Thymus (tissue), 11 donors: Measurements from ENCODE around the gene EFCAB13. TPM values are rescaled to one million over a fixed set of nuclear protein-coding genes. Genes with fewer than 3 reads are reported as not detected.
"Not testable (repeated sequence)": the region's sequence is repeated elsewhere in the genome, so short reads cannot be mapped to it uniquely, and the experiment has no call there.

ENCODE experiments used
- DNase-seq, 9 donors: peaks; one replicate each; pipeline ENCODE4 v3.0.0-alpha.2; 2013; ENCODE audit warnings: low spot score in 9 of 9, low read depth in 6 of 9, missing footprints in 1 of 9
- H3K27ac ChIP-seq, 2 donors: one replicate each; pipeline ENCODE4 v1.5.1; 2013; ENCODE audit warnings: control low read depth in 1 of 2, low read depth in 1 of 2, low read length in 1 of 2, mild to moderate bottlenecking in 1 of 2, moderate library complexity in 1 of 2
- H3K27me3 ChIP-seq, 2 donors: one replicate each; pipeline ENCODE4 v1.5.1; 2013; ENCODE audit warnings: low read length in 1 of 2; ENCODE audit not compliant: control insufficient read depth in 2 of 2, insufficient read depth in 1 of 2
- H3K36me3 ChIP-seq, 2 donors: one replicate each; pipeline ENCODE4 v1.5.1; 2013; ENCODE audit warnings: low read length in 1 of 2, mild to moderate bottlenecking in 1 of 2, moderate library complexity in 1 of 2; ENCODE audit not compliant: control insufficient read depth in 2 of 2, insufficient read depth in 2 of 2
- H3K4me1 ChIP-seq, 2 donors: one replicate each; pipeline ENCODE4 v1.5.1; 2013; ENCODE audit warnings: low read length in 2 of 2; ENCODE audit not compliant: control insufficient read depth in 2 of 2, insufficient read depth in 2 of 2
- H3K4me3 ChIP-seq, 2 donors: one replicate each; pipeline ENCODE4 v1.5.1; 2013; ENCODE audit warnings: low read length in 2 of 2, control low read depth in 1 of 2, mild to moderate bottlenecking in 1 of 2
- H3K9me3 ChIP-seq, 2 donors: one replicate each; pipeline ENCODE4 v1.5.1; 2013; ENCODE audit warnings: low read length in 1 of 2, mild to moderate bottlenecking in 1 of 2; ENCODE audit not compliant: control insufficient read depth in 2 of 2, insufficient read depth in 1 of 2
- WGBS: extraction: QIAGEN DNeasy Blood & Tissue Kit; methylation state at CpG from one replicate; pipeline ENCODE4 v1.1.7; 2013; 5-methylcytosine and 5-hydroxymethylcytosine counted together
- polyA plus RNA-seq: library from polyadenylated mRNA; stranded (reverse); fragments of 200-250 nt; gene quantifications from one replicate; pipeline ENCODE4 v1.2.3, GENCODE V29; 2013
- total RNA-seq: library from RNA; stranded (reverse); fragments of 120-200 nt; gene quantifications from one replicate; pipeline ENCODE4 v1.2.4, GENCODE V29; 2013
- donor health status: healthy.

EFCAB13 gene
- total and polyA plus RNA-seq, 2 donors = 1.7 to 2.7 TPM

DNA sequence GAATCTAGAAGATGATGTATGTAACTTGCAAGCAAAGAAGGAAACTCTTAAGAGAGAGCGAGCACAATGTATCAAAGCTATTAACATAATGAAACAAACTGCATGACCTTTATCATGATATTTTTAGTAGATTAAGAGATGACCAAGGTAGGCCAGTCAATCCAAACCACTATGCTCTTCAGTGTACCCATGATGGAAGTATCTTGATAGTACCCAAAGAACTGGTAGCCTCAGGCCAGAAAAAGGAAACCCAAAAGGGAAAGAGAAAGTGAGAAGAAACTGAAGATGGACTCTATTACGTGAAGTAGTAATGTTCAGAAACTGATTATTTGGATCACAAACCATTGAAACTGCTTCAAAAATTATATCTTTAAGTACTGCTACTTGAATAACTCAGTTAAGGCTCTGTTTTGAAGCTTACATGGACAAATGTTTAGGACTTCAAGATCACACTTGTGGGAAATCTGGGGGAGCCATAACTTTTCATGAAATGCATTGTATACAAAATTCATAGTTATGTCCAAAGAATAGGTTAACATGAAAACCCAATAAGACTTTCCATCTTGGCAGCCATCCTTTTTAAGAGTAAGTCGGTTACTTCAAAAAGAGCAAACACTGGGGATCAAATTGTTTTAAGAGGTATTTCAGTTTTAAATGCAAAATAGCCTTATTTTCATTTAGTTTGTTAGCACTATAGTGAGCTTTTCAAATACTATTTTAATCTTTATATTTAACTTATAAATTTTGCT lies 102.3 kb downstream of the EFCAB13 start:
- DNase-seq, H3K36me3 ChIP-seq, H3K27ac ChIP-seq, H3K4me3 ChIP-seq, H3K4me1 ChIP-seq, H3K9me3 ChIP-seq: not testable (repeated sequence)
- H3K27me3 ChIP-seq = peaks cover 10 to 19% of the 10 kb centered on the region in 2 donors
- 96% methylated on average over 3 of the region's 3 CpGs for WGBS

DNA sequence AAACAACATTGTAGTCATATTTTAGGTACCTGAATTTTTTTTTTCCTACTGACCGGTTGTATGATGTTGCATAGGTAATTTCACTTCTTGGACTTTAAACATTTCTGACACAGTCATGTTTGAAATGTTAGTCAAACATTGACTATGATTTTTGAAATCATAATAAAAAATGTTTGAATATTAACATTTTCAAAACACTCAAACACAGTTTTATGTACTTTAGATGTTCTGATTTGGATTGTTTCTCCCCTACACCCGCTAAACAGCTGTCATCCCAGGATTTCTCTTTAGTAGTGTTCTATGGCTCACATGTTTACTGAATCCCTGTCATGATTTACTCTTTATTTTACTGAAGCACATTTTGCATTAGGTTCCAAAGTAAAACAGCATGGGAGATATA lies 104.2 kb downstream of the EFCAB13 start:
- Histone ChIP-seq H3K27ac (no peak overlapping the region), H3K9me3 (no peaks in the 10 kb centered on the region), H3K4me1 (peaks cover 2 to 3% of the 10 kb centered on the region in 2 donors), H3K27me3 (peaks cover 8 to 15% of the 10 kb centered on the region in 2 donors), H3K36me3 (no peaks in the 10 kb centered on the region), H3K4me3 (no peak overlapping the region)
- 99% methylated on average over 2 of the region's 2 CpGs for WGBS
- DNase-seq = no peak

DNA sequence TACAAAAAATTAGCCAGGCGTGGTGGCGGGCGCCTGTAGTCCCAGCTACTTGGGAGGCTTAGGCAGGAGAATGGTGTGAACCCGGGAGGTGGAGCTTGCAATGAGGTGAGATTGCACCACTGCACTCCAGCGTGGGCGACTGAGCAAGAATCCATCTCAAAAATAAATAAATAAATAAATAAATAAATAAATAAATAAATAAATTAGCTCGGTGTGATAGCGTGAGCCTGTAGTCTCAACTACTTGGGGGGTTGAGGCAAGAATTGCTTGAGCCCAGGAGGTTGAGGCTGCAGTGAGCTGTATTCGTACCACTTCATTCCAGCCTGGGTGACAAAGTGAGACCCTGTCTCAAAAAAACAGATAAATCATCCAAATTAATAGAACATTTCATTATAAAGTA lies 108.5 kb downstream of the EFCAB13 start:
- not testable (repeated sequence) for H3K27ac ChIP-seq, H3K4me3 ChIP-seq, H3K27me3 ChIP-seq, H3K4me1 ChIP-seq, H3K36me3 ChIP-seq, DNase-seq, H3K9me3 ChIP-seq
- WGBS = 96% methylated on average over 9 of the region's 9 CpGs

DNA sequence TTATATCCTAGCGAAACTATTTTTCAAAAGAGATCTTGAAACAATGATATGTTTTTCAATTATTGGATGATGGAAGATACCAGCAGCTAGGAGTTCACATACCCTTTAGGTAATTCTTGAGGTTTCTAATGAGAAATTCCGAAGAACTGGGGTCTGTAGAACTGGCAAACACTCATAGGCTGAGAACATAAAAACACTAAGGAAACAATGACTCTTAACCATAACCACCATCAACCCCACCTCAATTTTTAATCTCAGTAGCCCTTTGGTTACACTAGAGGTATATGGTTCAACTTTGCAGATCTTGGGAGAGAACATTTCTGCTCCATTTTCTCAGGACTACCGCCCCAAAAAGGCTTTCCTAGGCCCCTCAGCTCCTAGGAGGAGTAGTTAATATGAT lies 141.4 kb downstream of the EFCAB13 start:
- 97% methylated on average over 3 of the region's 3 CpGs for WGBS
- no peak for DNase-seq
- Histone ChIP-seq H3K4me1 (no peaks in the 10 kb centered on the region), H3K27ac (no peak overlapping the region), H3K9me3 (no peaks in the 10 kb centered on the region), H3K27me3 (no peaks in the 10 kb centered on the region), H3K4me3 (no peak overlapping the region), H3K36me3 (peaks cover 0 to 3% of the 10 kb centered on the region in 2 donors)

DNA sequence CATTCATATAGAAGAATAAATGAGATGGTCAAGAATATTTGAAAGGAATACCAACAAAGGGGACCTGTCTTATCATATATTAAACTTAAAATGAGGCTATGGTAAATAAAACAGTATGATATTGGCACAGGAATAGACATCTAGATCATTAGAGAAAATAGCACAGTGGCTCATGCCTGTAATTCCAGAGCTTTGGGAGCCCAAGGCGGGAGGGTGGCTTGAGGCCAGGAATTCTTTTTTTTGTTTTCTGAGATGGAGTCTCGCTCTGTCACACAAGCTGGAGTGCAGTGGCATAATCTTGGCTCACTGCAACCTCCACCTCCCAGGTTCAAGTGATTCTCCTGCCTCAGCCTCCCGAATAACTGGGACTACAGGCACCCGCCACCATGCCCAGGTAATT lies 143.2 kb downstream of the EFCAB13 start:
- H3K4me1 ChIP-seq, H3K9me3 ChIP-seq, H3K27me3 ChIP-seq, DNase-seq, H3K36me3 ChIP-seq, H3K27ac ChIP-seq, H3K4me3 ChIP-seq: not testable (repeated sequence)
- 94% methylated on average over 4 of the region's 4 CpGs for WGBS

DNA sequence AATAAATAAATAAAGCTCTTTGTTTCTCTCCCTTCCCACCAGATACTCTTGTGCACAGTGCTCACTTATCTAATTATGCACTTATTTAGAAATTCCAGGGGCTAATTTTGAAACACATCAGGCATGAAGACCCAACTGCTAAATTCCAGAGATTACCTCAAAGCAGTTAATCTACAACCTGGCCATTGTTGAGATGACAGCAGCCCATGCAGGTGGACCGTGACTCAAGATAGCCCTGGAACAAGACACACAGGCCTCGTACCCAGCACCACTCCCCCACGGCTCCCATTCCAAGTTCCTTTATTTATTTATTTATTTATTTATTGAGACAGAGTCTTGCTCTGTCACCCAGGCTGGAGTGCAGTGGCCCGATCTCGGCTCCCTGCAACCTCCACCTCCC lies 147.1 kb downstream of the EFCAB13 start:
- WGBS = 96% methylated on average over 5 of the region's 5 CpGs

DNA sequence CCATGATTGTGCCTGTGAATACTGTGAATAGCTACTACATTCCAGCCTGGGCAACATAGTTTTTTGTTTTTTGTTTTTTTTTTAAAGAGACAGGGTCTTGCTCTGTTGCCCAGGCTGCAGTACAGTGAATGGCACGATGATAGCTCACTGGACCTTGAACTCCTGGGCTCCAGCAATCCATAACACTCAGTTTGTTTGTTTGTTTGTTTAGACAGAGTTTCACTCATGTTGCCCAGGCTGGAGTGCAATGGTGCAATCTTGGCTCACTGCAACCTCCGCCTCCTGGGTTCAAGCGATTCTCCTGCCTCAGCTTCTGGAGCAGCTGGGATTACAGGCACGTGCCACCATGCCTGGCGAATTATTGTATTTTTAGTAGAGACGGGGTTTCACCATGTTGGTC lies 148.3 kb downstream of the EFCAB13 start:
- not testable (repeated sequence) for H3K27me3 ChIP-seq, H3K4me1 ChIP-seq, DNase-seq, H3K36me3 ChIP-seq, H3K9me3 ChIP-seq, H3K4me3 ChIP-seq, H3K27ac ChIP-seq
- 98% methylated on average over 6 of the region's 6 CpGs for WGBS

More for the DNA sequence above, 147.1 kb downstream of the EFCAB13 start:
- Histone ChIP-seq H3K27ac (no peak overlapping the region), H3K27me3 (no peaks in the 10 kb centered on the region), H3K9me3 (no peaks in the 10 kb centered on the region), H3K4me3 (no peak overlapping the region), H3K36me3 (peaks cover 3% of the 10 kb centered on the region in 2 donors), H3K4me1 (no peaks in the 10 kb centered on the region)
- DNase-seq = no peak

Other genes starting within 250 kb of the EFCAB13 start
- 52.2 TPM for gene CDC27, start 134.7 kb upstream of the EFCAB13 start, total RNA-seq
- 21.1 TPM for gene CDC27, start 134.7 kb upstream of the EFCAB13 start, polyA plus RNA-seq
- 8.9 TPM for gene MYL4, start 114.6 kb upstream of the EFCAB13 start, total RNA-seq
- gene MYL4, start 114.6 kb upstream of the EFCAB13 start, polyA plus RNA-seq = 3.0 TPM
- 0.52 TPM for gene ITGB3, start 70.1 kb upstream of the EFCAB13 start, total RNA-seq
- 1.7 TPM for gene ITGB3, start 70.1 kb upstream of the EFCAB13 start, polyA plus RNA-seq
- gene NPEPPS, start 207.2 kb downstream of the EFCAB13 start, total RNA-seq = 41.2 TPM
- gene NPEPPS, start 207.2 kb downstream of the EFCAB13 start, polyA plus RNA-seq = 48.0 TPM